Parathyroid adenoma (tissue), 2 donors: ENCODE data around the gene TPR.

Experiments used
- H2AFZ ChIP-seq: fragments of 300-600 bp; sonication (generic); one replicate; pipeline ENCODE4 v1.7.0; 2017; ENCODE audit warnings: antibody characterized with exemption, mild to moderate bottlenecking
- H3K27ac ChIP-seq: fragments of 300-600 bp; sonication (generic); one replicate; pipeline ENCODE4 v1.7.0; 2017
- H3K27me3 ChIP-seq: fragments of 300-600 bp; sonication (generic); one replicate; pipeline ENCODE4 v1.7.0; 2017; ENCODE audit warnings: low read length; ENCODE audit not compliant: control insufficient read depth, insufficient read depth
- H3K36me3 ChIP-seq: fragments of 300-600 bp; sonication (generic); one replicate; pipeline ENCODE4 v1.7.0; 2017; ENCODE audit warnings: low read length; ENCODE audit not compliant: control insufficient read depth, insufficient read depth
- H3K4me1 ChIP-seq: fragments of 300-600 bp; sonication (generic); one replicate; pipeline ENCODE4 v1.7.0; 2017; ENCODE audit warnings: control low read depth
- H3K4me2 ChIP-seq: fragments of 300-600 bp; sonication (generic); one replicate; pipeline ENCODE4 v1.7.0; 2017; ENCODE audit warnings: low read length
- H3K4me3 ChIP-seq: fragments of 300-600 bp; sonication (generic); one replicate; pipeline ENCODE4 v1.7.0; 2017; ENCODE audit warnings: low read depth, low read length
- H3K79me2 ChIP-seq: fragments of 300-600 bp; sonication (generic); one replicate; pipeline ENCODE4 v1.7.0; 2017; ENCODE audit warnings: control low read depth
- H3K9ac ChIP-seq: fragments of 300-600 bp; sonication (generic); one replicate; pipeline ENCODE4 v1.7.0; 2017; ENCODE audit warnings: mild to moderate bottlenecking
- H3K9me3 ChIP-seq: fragments of 300-600 bp; sonication (generic); one replicate; pipeline ENCODE4 v1.7.0; 2017; ENCODE audit warnings: low read length; ENCODE audit not compliant: control insufficient read depth
- CTCF ChIP-seq: fragments of 300-600 bp; sonication (generic); IDR thresholded peaks from one replicate; pipeline ENCODE4 v1.7.0; 2017; ENCODE audit warnings: antibody characterized with exemption, mild to moderate bottlenecking
- donor health status: primary hyperparathyroidism.

Gene TPR

DNA sequence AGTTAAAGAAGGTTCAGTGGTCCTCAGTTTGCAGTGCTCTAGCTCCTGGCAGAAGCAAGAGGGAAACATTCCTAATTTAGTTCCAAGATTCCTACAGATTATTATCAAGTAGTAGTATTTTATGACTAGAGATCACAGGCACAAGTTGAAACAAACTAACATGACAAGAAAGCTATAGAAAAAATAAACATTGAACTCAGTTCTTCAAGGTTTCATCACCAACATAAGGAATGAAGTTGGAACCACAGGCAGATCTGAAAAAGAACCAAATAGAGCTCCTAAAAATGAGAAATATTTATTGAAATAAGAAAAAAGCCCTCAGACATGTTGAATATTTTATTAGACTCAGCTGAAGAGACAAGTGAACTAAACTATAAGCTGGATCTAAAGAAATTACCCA lies 45.3 kb upstream of the TPR start:
- no peaks in the 10 kb centered on the region for H3K79me2 ChIP-seq
- no peak overlapping the region for H2AFZ ChIP-seq
- H3K4me3 ChIP-seq: no peak overlapping the region
- H3K9ac ChIP-seq: no peak overlapping the region
- no peak overlapping the region for H3K27ac ChIP-seq
- no peaks in the 10 kb centered on the region for H3K4me1 ChIP-seq
- no peaks in the 10 kb centered on the region for H3K9me3 ChIP-seq
- H3K27me3 ChIP-seq: no peaks in the 10 kb centered on the region
- TF ChIP-seq CTCF: no peak
- H3K36me3 ChIP-seq: no peaks in the 10 kb centered on the region
- no peak overlapping the region for H3K4me2 ChIP-seq

DNA sequence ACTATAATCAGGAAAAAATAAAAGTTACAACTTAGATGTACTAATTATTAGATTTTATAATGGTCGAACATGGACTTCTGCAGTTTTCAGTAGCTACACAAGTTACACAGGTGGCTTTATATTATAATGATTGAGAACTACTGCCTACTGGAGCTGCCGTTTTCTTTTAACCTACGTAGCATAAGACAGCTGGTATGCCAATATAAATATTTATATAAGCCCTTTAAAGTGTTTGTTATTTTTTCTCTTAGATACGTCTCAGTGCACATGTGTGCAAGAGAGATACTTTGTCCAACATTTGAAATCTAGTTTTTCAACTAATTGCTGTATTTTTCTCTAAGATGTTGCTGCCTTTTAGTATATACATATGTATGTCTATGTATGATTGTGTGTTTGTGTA lies 43.5 kb upstream of the TPR start:
- Histone ChIP-seq H3K79me2 (no peaks in the 10 kb centered on the region), H3K36me3 (no peaks in the 10 kb centered on the region), H3K27ac (no peak overlapping the region), H3K4me2 (no peak overlapping the region), H3K27me3 (no peaks in the 10 kb centered on the region), H3K9me3 (no peaks in the 10 kb centered on the region), H3K9ac (no peak overlapping the region), H2AFZ (no peak overlapping the region), H3K4me1 (no peaks in the 10 kb centered on the region), H3K4me3 (no peak overlapping the region)
- no peak for TF ChIP-seq CTCF

DNA sequence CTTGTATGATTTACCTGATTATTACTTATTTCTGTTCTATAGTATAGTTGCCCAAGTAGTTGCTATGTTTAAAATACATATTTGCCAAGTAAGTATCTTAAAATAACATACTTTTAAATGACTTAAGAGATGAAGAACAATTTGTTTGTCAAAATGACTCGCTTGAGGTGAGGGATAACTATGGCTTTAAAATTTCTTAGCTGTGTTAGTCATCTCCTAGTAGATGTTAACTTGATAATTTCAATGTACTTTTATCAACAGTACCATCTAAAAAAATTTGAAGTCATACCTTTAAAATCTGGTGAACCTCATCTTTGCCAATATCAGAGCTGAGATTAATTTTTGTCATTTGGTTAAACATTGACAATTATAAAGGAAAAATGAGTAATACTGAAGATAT lies 38.3 kb upstream of the TPR start:
- Histone ChIP-seq H3K36me3 (no peaks in the 10 kb centered on the region), H3K27ac (no peak overlapping the region), H3K9me3 (no peaks in the 10 kb centered on the region), H3K4me2 (no peak overlapping the region), H3K27me3 (no peaks in the 10 kb centered on the region), H2AFZ (no peak overlapping the region), H3K4me1 (no peaks in the 10 kb centered on the region), H3K79me2 (no peaks in the 10 kb centered on the region), H3K4me3 (no peak overlapping the region), H3K9ac (no peak overlapping the region)
- no peak for TF ChIP-seq CTCF

- Histone ChIP-seq H3K9me3 (no peaks in the 10 kb centered on the region), H2AFZ (no peak overlapping the region), H3K27ac (no peak overlapping the region), H3K4me1 (no peaks in the 10 kb centered on the region), H3K4me3 (no peak overlapping the region), H3K27me3 (no peaks in the 10 kb centered on the region), H3K4me2 (no peak overlapping the region), H3K79me2 (no peaks in the 10 kb centered on the region), H3K9ac (no peak overlapping the region), H3K36me3 (no peaks in the 10 kb centered on the region)
- no peak for TF ChIP-seq CTCF
These were observed 34.0 kb upstream of the TPR start for GRCh38 chr1:186409091-186409490.

- no peak overlapping the region for H3K9ac ChIP-seq
- H3K36me3 ChIP-seq: no peaks in the 10 kb centered on the region
- H3K79me2 ChIP-seq: no peaks in the 10 kb centered on the region
- H2AFZ ChIP-seq: no peak overlapping the region
- peak; percentile 40 for TF ChIP-seq CTCF
- no peak overlapping the region for H3K27ac ChIP-seq
- H3K9me3 ChIP-seq: no peaks in the 10 kb centered on the region
- no peaks in the 10 kb centered on the region for H3K27me3 ChIP-seq
- H3K4me1 ChIP-seq: no peaks in the 10 kb centered on the region
- no peak overlapping the region for H3K4me2 ChIP-seq
- H3K4me3 ChIP-seq: no peak overlapping the region
These were observed 29.5 kb upstream of the TPR start for GRCh38 chr1:186404454-186405051.
